Prostate gland (tissue), 2 donors: ENCODE measurements around the gene ZNF273. TPM values are rescaled to one million over a fixed set of nuclear protein-coding genes. Genes with fewer than 3 reads are reported as not detected.
"Not testable (repeated sequence)": the region's sequence is repeated elsewhere in the genome, so short reads cannot be mapped to it uniquely, and the experiment has no call there.

Source experiments
- DNase-seq: peaks from one replicate; pipeline ENCODE4 v3.0.0-alpha.2; 2019; ENCODE audit warnings: low spot score
- H3K27ac ChIP-seq, 2 donors: fragments of 200-600 bp; sonication (generic); 2 replicates each; pipeline ENCODE4 v1.5.1; 2017 to 2019
- H3K27me3 ChIP-seq: fragments of 200-600 bp; sonication (generic); replicated peaks from 2 replicates; pipeline ENCODE4 v1.5.1; 2019; ENCODE audit not compliant: insufficient read depth
- H3K36me3 ChIP-seq, 2 donors: fragments of 200-600 bp; sonication (generic); 1 replicate in 1 of 2; 2 replicates in 1 of 2; pipeline versions ENCODE4 v1.5.1 to v1.8.1; 2017 to 2019
- H3K4me1 ChIP-seq: fragments of 200-600 bp; sonication (generic); replicated peaks from 2 replicates; pipeline ENCODE4 v1.5.1; 2019
- H3K4me3 ChIP-seq, 2 donors: fragments of 200-600 bp; sonication (generic); 2 replicates each; pipeline ENCODE4 v1.5.1; 2017 to 2019
- H3K9me3 ChIP-seq: fragments of 200-600 bp; sonication (generic); 2 replicates; pipeline ENCODE4 v1.5.1; 2017
- POLR2A ChIP-seq: fragments of 450-650 bp; IDR thresholded peaks from one replicate; pipeline ENCODE4 v1.6.1; 2016; ENCODE audit warnings: antibody characterized with exemption, mild to moderate bottlenecking
- POLR2AphosphoS5 ChIP-seq: sonication (generic); formaldehyde crosslinking; IDR thresholded peaks from one replicate; pipeline ENCODE4 v1.6.1; 2017; ENCODE audit warnings: antibody characterized with exemption
- WGBS: methylation state at CpG from one replicate; pipeline ENCODE4 v1.1.5; 2018; 5-methylcytosine and 5-hydroxymethylcytosine counted together
- intact Hi-C: fragments of 100-400 bp; cut with DNase I; formaldehyde crosslinking; loops from one replicate; pipeline ENCODE4 v1.14.2; 2022
- total RNA-seq, 2 donors: library from RNA; depleted of rRNA; stranded (reverse); fragments of >200 nt; gene quantifications; one replicate each; pipeline ENCODE4 v1.1.0, GENCODE V29; 2016
- TF ChIP-seq, protein P1 (sequence below), 4 experiments: fragments of 200-600 bp in 2 of 4; fragments of 450-650 bp in 2 of 4; sonication (generic) in 2 of 4; IDR thresholded peaks; 1 replicate in 3 of 4; 2 replicates in 1 of 4; pipeline ENCODE4 v1.5.1; 2016 to 2019; ENCODE audit warnings: antibody characterized with exemption in 4 of 4, mild to moderate bottlenecking in 2 of 4, moderate library complexity in 2 of 4

Gene ZNF273
- total RNA-seq, 2 donors from 2014 or later, result 9.7 to 11.5 TPM

- H3K4me3 ChIP-seq, result no peak overlapping the region
- H3K9me3 ChIP-seq, result no peaks in the 10 kb centered on the region
- no peak overlapping the region for H3K27ac ChIP-seq
- no peak for DNase-seq
- no peaks in the 10 kb centered on the region for H3K27me3 ChIP-seq
- TF ChIP-seq POLR2A (no peak), POLR2AphosphoS5 (no peak)
- TF ChIP-seq, protein P1, sequence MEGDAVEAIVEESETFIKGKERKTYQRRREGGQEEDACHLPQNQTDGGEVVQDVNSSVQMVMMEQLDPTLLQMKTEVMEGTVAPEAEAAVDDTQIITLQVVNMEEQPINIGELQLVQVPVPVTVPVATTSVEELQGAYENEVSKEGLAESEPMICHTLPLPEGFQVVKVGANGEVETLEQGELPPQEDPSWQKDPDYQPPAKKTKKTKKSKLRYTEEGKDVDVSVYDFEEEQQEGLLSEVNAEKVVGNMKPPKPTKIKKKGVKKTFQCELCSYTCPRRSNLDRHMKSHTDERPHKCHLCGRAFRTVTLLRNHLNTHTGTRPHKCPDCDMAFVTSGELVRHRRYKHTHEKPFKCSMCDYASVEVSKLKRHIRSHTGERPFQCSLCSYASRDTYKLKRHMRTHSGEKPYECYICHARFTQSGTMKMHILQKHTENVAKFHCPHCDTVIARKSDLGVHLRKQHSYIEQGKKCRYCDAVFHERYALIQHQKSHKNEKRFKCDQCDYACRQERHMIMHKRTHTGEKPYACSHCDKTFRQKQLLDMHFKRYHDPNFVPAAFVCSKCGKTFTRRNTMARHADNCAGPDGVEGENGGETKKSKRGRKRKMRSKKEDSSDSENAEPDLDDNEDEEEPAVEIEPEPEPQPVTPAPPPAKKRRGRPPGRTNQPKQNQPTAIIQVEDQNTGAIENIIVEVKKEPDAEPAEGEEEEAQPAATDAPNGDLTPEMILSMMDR (IDR thresholded peaks at IDR 0.05), result no peak
- WGBS, result 75% methylated on average over 4 of the region's 4 CpGs
- intact Hi-C loops, result no loop called here
- H3K36me3 ChIP-seq, result no peaks in the 10 kb centered on the region
- H3K4me1 ChIP-seq, result no peaks in the 10 kb centered on the region
These were observed 2.5 kb downstream of the ZNF273 start for GRCh38 chr7:64905547-64905946.

DNA sequence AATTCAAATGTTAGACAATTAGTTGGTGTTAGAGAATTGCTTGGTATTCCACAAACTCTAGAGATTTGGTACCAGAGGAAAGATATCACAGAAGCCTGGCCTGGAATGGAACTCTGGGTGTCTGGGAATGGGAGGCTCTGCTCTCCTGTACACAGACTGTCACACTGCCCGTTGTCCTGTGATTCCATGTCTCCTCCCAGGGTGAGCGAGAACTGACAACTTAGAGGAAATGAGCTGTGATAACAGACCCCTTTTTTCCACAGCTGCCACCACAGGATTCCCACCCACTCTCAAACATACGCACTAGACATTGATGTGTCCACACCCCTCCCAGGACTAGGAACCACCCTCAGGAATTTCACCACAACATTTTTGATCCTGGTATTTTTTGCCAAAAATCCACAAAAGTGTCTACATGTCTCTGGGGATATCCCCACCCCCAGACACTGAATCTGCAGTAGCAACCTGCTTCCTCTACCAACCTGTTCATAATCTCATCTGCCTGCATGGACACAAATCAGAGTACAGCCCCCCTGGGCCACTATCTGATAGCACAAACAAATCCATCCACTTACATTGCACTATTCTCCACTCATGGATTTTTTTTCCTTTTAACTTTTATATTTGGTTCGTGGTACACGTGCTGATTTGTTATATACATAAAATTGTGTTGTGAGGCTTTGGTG, 4.7 kb downstream of the ZNF273 start:
- DNase-seq, result no peak
- H3K27ac ChIP-seq, result no peak overlapping the region
- no peaks in the 10 kb centered on the region for H3K9me3 ChIP-seq
- 59% methylated on average over 5 of the region's 5 CpGs for WGBS
- no peaks in the 10 kb centered on the region for H3K27me3 ChIP-seq
- TF ChIP-seq POLR2A (no peak), POLR2AphosphoS5 (no peak)
- TF ChIP-seq, protein P1 (IDR thresholded peaks at IDR 0.05), result no peak
- H3K36me3 ChIP-seq, result no peaks in the 10 kb centered on the region
- intact Hi-C loops, result no loop called here
- H3K4me1 ChIP-seq, result no peaks in the 10 kb centered on the region
- no peak overlapping the region for H3K4me3 ChIP-seq

GRCh38 chr7:64908358-64908757, 5.3 kb downstream of the ZNF273 start:
- TF ChIP-seq, protein P1 (IDR thresholded peaks at IDR 0.05), result no peak
- TF ChIP-seq POLR2A (no peak), POLR2AphosphoS5 (no peak)
- Histone ChIP-seq H3K36me3 (no peaks in the 10 kb centered on the region), H3K4me3 (no peak overlapping the region), H3K4me1 (no peaks in the 10 kb centered on the region), H3K27ac (no peak overlapping the region), H3K9me3 (no peaks in the 10 kb centered on the region), H3K27me3 (no peaks in the 10 kb centered on the region)
- intact Hi-C loops, result no loop called here
- DNase-seq, result no peak
- WGBS, result 83% methylated on average over 2 of the region's 2 CpGs

DNA sequence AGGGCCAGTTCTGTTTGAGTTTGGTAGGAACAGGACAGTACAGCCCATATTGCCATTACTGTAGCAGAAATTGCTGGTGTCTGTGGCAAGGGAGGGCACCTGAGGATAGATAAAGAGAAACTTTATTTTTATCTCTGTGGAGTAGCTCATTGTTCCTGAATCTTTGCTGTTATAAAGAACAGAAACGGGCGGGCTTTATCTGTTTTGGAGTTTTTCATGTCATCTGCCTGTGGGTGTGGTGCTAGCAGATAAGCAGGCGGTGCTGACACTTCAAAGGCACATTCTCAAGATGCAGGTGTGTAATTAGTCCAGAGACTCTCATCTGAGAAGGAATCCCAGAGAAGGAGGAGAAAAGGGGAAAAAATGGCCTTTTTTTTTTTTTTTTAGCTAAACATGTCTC, 11.5 kb downstream of the ZNF273 start:
- no peaks in the 10 kb centered on the region for H3K36me3 ChIP-seq
- 95% methylated on average over 3 of the region's 3 CpGs for WGBS
- no peaks in the 10 kb centered on the region for H3K9me3 ChIP-seq
- TF ChIP-seq, protein P1 (IDR thresholded peaks at IDR 0.05), result no peak
- no peak for TF ChIP-seq POLR2AphosphoS5
- no peak for TF ChIP-seq POLR2A
- intact Hi-C loops, result no loop called here
- H3K27ac ChIP-seq, result no peak overlapping the region
- no peak for DNase-seq
- no peak overlapping the region for H3K4me3 ChIP-seq
- H3K4me1 ChIP-seq, result no peaks in the 10 kb centered on the region
- H3K27me3 ChIP-seq, result no peaks in the 10 kb centered on the region

DNA sequence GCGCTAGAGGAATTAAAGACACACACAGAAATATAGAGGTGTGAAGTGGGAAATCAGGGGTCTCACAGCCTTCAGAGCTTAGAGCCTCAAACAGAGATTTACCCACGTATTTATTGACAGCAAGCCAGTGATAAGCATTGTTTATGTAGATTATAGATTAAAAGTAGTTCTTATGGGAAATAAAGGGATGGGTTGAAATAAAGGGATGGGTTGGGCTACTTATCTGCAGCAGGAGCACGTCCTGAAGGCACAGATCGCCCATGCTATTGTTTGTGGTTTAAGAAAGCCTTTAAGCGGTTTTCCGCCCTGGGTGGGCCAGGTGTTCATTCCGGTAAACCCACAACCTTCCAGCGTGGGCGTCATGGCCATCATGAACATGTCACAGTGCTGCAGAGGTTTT, 12.2 kb downstream of the ZNF273 start:
- H3K9me3 ChIP-seq, H3K27me3 ChIP-seq, H3K4me3 ChIP-seq, DNase-seq, H3K27ac ChIP-seq, H3K36me3 ChIP-seq, intact Hi-C loops, H3K4me1 ChIP-seq: not testable (repeated sequence)
- WGBS, result 84% methylated on average over 9 of the region's 9 CpGs

GRCh38 chr7:64928252-64929187, 25.4 kb downstream of the ZNF273 start:
- 93% methylated on average over 4 of the region's 4 CpGs for WGBS

More at GRCh38 chr7:64928252-64929187, 25.4 kb downstream of the ZNF273 start:
- intact Hi-C loops, H3K4me3 ChIP-seq, H3K9me3 ChIP-seq, H3K36me3 ChIP-seq, DNase-seq, H3K27ac ChIP-seq, H3K27me3 ChIP-seq, H3K4me1 ChIP-seq: not testable (repeated sequence)
